Activated CD4-positive, alpha-beta T cell treated with anti-CD3 and anti-CD28 coated beads, Interleukin-2, amount 50 U/mL, for 16 hours (primary cell): ENCODE measurements around the gene NCAPH2.
A peak's percentile ranks its signal among the peaks of the same experiment; 100 is the strongest.
"Not testable (repeated sequence)": the region's sequence is repeated elsewhere in the genome, so short reads cannot be mapped to it uniquely, and the experiment has no call there.

Source experiments
- DNase-seq: peaks from one replicate; pipeline ENCODE4 v3.0.0-alpha.2; 2020

The NCAPH2 gene

GRCh38 chr22:50520184-50520583 is 12.2 kb downstream of the NCAPH2 start:
- not testable (repeated sequence) for DNase-seq

GRCh38 chr22:50520826-50521453 is 12.9 kb downstream of the NCAPH2 start:
- no peak for DNase-seq

- no peak for DNase-seq
Observed at GRCh38 chr22:50521710-50522109, 13.7 kb downstream of the NCAPH2 start.

GRCh38 chr22:50522208-50522805 is 14.3 kb downstream of the NCAPH2 start:
- no peak for DNase-seq

GRCh38 chr22:50522806-50523438 is 14.9 kb downstream of the NCAPH2 start:
- no peak for DNase-seq

- DNase-seq: no peak
Observed at GRCh38 chr22:50523458-50523805, 15.4 kb downstream of the NCAPH2 start.

GRCh38 chr22:50523806-50524675 is 16.0 kb downstream of the NCAPH2 start:
- DNase-seq: no peak

- peak; percentile 33 for DNase-seq
Observed at GRCh38 chr22:50524676-50525103, 16.7 kb downstream of the NCAPH2 start.

- DNase-seq: peak; percentile 98
Observed at GRCh38 chr22:50525104-50525857, 17.3 kb downstream of the NCAPH2 start, which contains the start of gene SCO2. SCO2 (minus strand) TSS chr22:50525598; CDS start chr22:50524411, 1,187 bp downstream.

- DNase-seq: no peak
Observed at GRCh38 chr22:50525858-50526107, 17.8 kb downstream of the NCAPH2 start.

GRCh38 chr22:50526108-50526833 is 18.2 kb downstream of the NCAPH2 start:
- peak; percentile 91 for DNase-seq

- DNase-seq: peak; percentile 80
Observed at GRCh38 chr22:50526834-50527801, 19.1 kb downstream of the NCAPH2 start.

GRCh38 chr22:50527921-50528681 is 20.1 kb downstream of the NCAPH2 start:
- DNase-seq: no peak

GRCh38 chr22:50528682-50529415 is 20.8 kb downstream of the NCAPH2 start:
- no peak for DNase-seq

GRCh38 chr22:50529416-50529896 is 21.4 kb downstream of the NCAPH2 start:
- DNase-seq: no peak

GRCh38 chr22:50529897-50530579 is 22.0 kb downstream of the NCAPH2 start, which contains the start of gene TYMP:
TYMP (minus strand) TSS chr22:50530012; CDS start chr22:50529709, 303 bp downstream.
- peak; percentile 81 for DNase-seq

- DNase-seq: no peak
Observed at GRCh38 chr22:50530580-50530876, 22.5 kb downstream of the NCAPH2 start.

GRCh38 chr22:50530877-50531545 is 23.0 kb downstream of the NCAPH2 start:
- peak; percentile 92 for DNase-seq
